HCT116 (cell line): ENCODE results near the gene SLCO4A1. TPM values are rescaled to one million over a fixed set of nuclear protein-coding genes. Genes with fewer than 3 reads are reported as not detected.

Experiments
- ATAC-seq: fragments of 200-7000 bp; cut with Tn5 transposase; 2 replicates; pipeline ENCODE4 v1.9.1; 2020; ENCODE audit warnings: mild to moderate bottlenecking, moderate library complexity
- BruUV-seq: library from RNA; stranded (reverse); fragments of 400-500 nt; replicated peaks from 2 replicates; lab custom pipeline; 2021; lab: Mats Ljungman, UMichigan
- CTCF ChIA-PET: fragments of 300-600 bp; sonication (Branson Sonifier 250); formaldehyde crosslinking; loops from one replicate; lab custom pipeline; 2021; ENCODE audit warnings: antibody characterized with exemption; lab: Charles Lee
- POLR2A ChIA-PET: fragments of 300-600, 350-600 bp; sonication (Branson Sonifier 250); formaldehyde crosslinking; loops from one replicate; lab custom pipeline; 2021; ENCODE audit warnings: antibody characterized with exemption; lab: Charles Lee
- RAD21 ChIA-PET, 2 experiments: fragments of 300-600 bp; sonication (Branson Sonifier 250); formaldehyde crosslinking; loops; one replicate each; lab custom pipeline; 2023; ENCODE audit warnings: low total read pairs in 2 of 2; ENCODE audit not compliant: uncharacterized antibody in 2 of 2, unreplicated experiment in 2 of 2, low non-redundant PET in 1 of 2; lab: Charles Lee
- DNase-seq: peaks from one replicate; pipeline ENCODE4 v3.0.0-alpha.2; 2010; ENCODE audit warnings: low read depth, low spot score
- H2AFZ ChIP-seq: fragments of 200-600 bp; shearing (Covaris generic), sonication (generic); 2 replicates; pipeline ENCODE4 v1.6.1; 2017; ENCODE audit warnings: low read depth, mixed run types, mixed read lengths, antibody characterized with exemption, low read length; ENCODE audit not compliant: poor library complexity, severe bottlenecking
- H3K27ac ChIP-seq: 2 replicates; pipeline ENCODE4 v1.5.1; 2012; ENCODE audit warnings: low read depth, low read length
- H3K27me3 ChIP-seq: fragments of 200-600 bp; sonication (generic); 2 replicates; pipeline ENCODE4 v1.6.1; 2016; ENCODE audit warnings: mixed run types, low read length, mixed read lengths; ENCODE audit not compliant: insufficient read depth
- H3K36me3 ChIP-seq, 2 experiments: fragments of 200-500 bp in 1 of 2; fragments of 200-600 bp in 1 of 2; sonication (Bioruptor generic) in 1 of 2; sonication (generic) in 1 of 2; 2 replicates each; pipeline versions ENCODE4 v1.5.1 to v1.6.1; 2014 to 2016; ENCODE audit warnings: low read length in 2 of 2, inconsistent platforms in 1 of 2, mixed read lengths in 1 of 2, mixed run types in 1 of 2; ENCODE audit not compliant: insufficient read depth in 2 of 2, control insufficient read depth in 1 of 2
- H3K4me1 ChIP-seq, 2 experiments: fragments of 200-600 bp in 1 of 2; sonication (generic) in 1 of 2; 2 replicates each; pipeline versions ENCODE4 v1.5.1 to v1.6.1; 2012 to 2017; ENCODE audit warnings: low read length in 2 of 2, inconsistent platforms in 1 of 2, mild to moderate bottlenecking in 1 of 2, mixed read lengths in 1 of 2, mixed run types in 1 of 2, moderate library complexity in 1 of 2; ENCODE audit not compliant: insufficient read depth in 2 of 2, control insufficient read depth in 1 of 2
- H3K4me2 ChIP-seq: fragments of 200-600 bp; sonication (generic); 2 replicates; pipeline ENCODE4 v1.6.1; 2017; ENCODE audit warnings: mixed run types, low read length, mixed read lengths
- H3K4me3 ChIP-seq, 2 experiments: fragments of 200-600 bp in 1 of 2; sonication (generic) in 1 of 2; replicated peaks in 1 of 2; 2 replicates each; pipeline ENCODE4 v1.5.1; 2011 to 2016; ENCODE audit warnings: low read length in 2 of 2, control low read depth in 1 of 2, low read depth in 1 of 2, mild to moderate bottlenecking in 1 of 2, mixed read lengths in 1 of 2, mixed run types in 1 of 2
- H3K79me2 ChIP-seq: fragments of 200-600 bp; sonication (generic); 2 replicates; pipeline ENCODE4 v1.6.1; 2017; ENCODE audit warnings: mild to moderate bottlenecking, mixed run types, low read length, moderate library complexity, mixed read lengths; ENCODE audit not compliant: insufficient read depth
- H3K9ac ChIP-seq: fragments of 200-600 bp; sonication (generic); 2 replicates; pipeline ENCODE4 v1.6.1; 2016; ENCODE audit warnings: low read length, mixed read lengths
- H3K9me2 ChIP-seq: fragments of 200-600 bp; sonication (generic), shearing (Covaris generic); 2 replicates; pipeline ENCODE4 v1.6.1; 2017; ENCODE audit warnings: mixed run types, mild to moderate bottlenecking, moderate library complexity; ENCODE audit not compliant: insufficient read depth
- H3K9me3 ChIP-seq, 2 experiments: fragments of 200-500 bp in 1 of 2; fragments of 200-600 bp in 1 of 2; sonication (Bioruptor generic) in 1 of 2; sonication (generic) in 1 of 2; 2 replicates each; pipeline ENCODE4 v1.6.1; 2014 to 2017; ENCODE audit warnings: low read length in 2 of 2, mixed read lengths in 2 of 2, inconsistent platforms in 1 of 2, low read depth in 1 of 2, mild to moderate bottlenecking in 1 of 2, mixed run types in 1 of 2, moderate library complexity in 1 of 2; ENCODE audit not compliant: control insufficient read depth in 1 of 2, insufficient read depth in 1 of 2
- H4K20me1 ChIP-seq: fragments of 200-600 bp; sonication (generic), shearing (Covaris generic); 2 replicates; pipeline ENCODE4 v1.6.1; 2017; ENCODE audit warnings: mixed run types, mild to moderate bottlenecking, moderate library complexity; ENCODE audit not compliant: insufficient read depth
- CBX3 ChIP-seq: IDR thresholded peaks from 2 replicates; pipeline ENCODE4 v1.6.1; 2012; ENCODE audit warnings: low read depth
- CEBPB ChIP-seq: IDR thresholded peaks from 2 replicates; pipeline ENCODE4 v1.6.1; 2012; ENCODE audit warnings: low read depth
- EZH2phosphoT487 ChIP-seq: fragments of 200-600 bp; IDR thresholded peaks from 2 replicates; pipeline ENCODE4 v1.6.1; 2018; ENCODE audit warnings: antibody characterized with exemption, borderline replicate concordance
- JUND ChIP-seq: IDR thresholded peaks from 2 replicates; pipeline ENCODE4 v1.6.1; 2012
- MAX ChIP-seq: IDR thresholded peaks from 2 replicates; pipeline ENCODE4 v1.6.1; 2012
- POLR2A ChIP-seq: IDR thresholded peaks from 2 replicates; pipeline ENCODE4 v1.7.0; 2011; ENCODE audit warnings: borderline replicate concordance; ENCODE audit not compliant: insufficient read depth, insufficient read length; ENCODE audit errors: extremely low read depth
- REST ChIP-seq: IDR thresholded peaks from 2 replicates; pipeline ENCODE4 v1.6.1; 2012; ENCODE audit warnings: low read depth
- SIN3A ChIP-seq: IDR thresholded peaks from 2 replicates; pipeline ENCODE4 v1.6.1; 2012; ENCODE audit warnings: low read depth
- SP1 ChIP-seq: IDR thresholded peaks from 2 replicates; pipeline ENCODE4 v1.6.1; 2012; ENCODE audit warnings: low read depth
- TCF7L2 ChIP-seq: IDR thresholded peaks from 2 replicates; pipeline ENCODE4 v1.7.0; 2011; ENCODE audit warnings: borderline replicate concordance, inconsistent platforms; ENCODE audit not compliant: insufficient read depth, insufficient read length; ENCODE audit errors: extremely low read depth
- ZBTB33 ChIP-seq: IDR thresholded peaks from 2 replicates; pipeline ENCODE4 v1.6.1; 2011; ENCODE audit warnings: mild to moderate bottlenecking, low read length, moderate library complexity; ENCODE audit not compliant: insufficient replicate concordance; ENCODE audit errors: extremely low read depth
- ZNF274 ChIP-seq: fragments of 200-500 bp; sonication (Bioruptor generic); IDR thresholded peaks from 2 replicates; pipeline ENCODE4 v1.6.1; 2014; ENCODE audit warnings: mild to moderate bottlenecking, low read depth, low read length, inconsistent platforms
- intact Hi-C: fragments of 100-400 bp; cut with micrococcal nuclease; formaldehyde crosslinking; loops from 2 replicates; pipeline ENCODE4 v1.10.0; 2022
- total RNA-seq: library from RNA; stranded (reverse); gene quantifications from one replicate; pipeline ENCODE4 v1.2.1, GENCODE V29; 2021; ENCODE audit not compliant: unreplicated experiment

The SLCO4A1 gene
- total RNA-seq, 1 experiment from 2014 or later: 107 TPM

GRCh38 chr20:62598761-62599194, 43.5 kb upstream of the SLCO4A1 start:
- Histone ChIP-seq H3K36me3 (no peaks in the 10 kb centered on the region), H3K4me1 (peaks cover 18 to 35% of the 10 kb centered on the region in 2 experiments; a peak in 3 of 4 replicates), H3K9me2 (no peaks in the 10 kb centered on the region), H4K20me1 (no peaks in the 10 kb centered on the region), H2AFZ (no peak overlapping the region), H3K9ac (no peak overlapping the region; the same call in 1 of the 2 replicates), H3K27me3 (no peaks in the 10 kb centered on the region), H3K27ac (no peak overlapping the region; the same call in 1 of the 2 replicates), H3K9me3 (no peaks in the 10 kb centered on the region), H3K4me3 (no peak overlapping the region), H3K4me2 (peak overlapping the region; percentile 46), H3K79me2 (no peaks in the 10 kb centered on the region)
- DNase-seq (peak; percentile 84), ATAC-seq (peak; percentile 95)
- ChIA-PET CTCF (no interaction called here), RAD21 (no interaction called here), POLR2A (interaction anchor here (0.9 kb wide), 1 partner anchor 195 kb away, joined by 3 read pairs; no protein-coding TSS in a partner anchor)
- BruUV-seq: no TSS peak
- intact Hi-C loops: no loop called here
- no peak for TF ChIP-seq POLR2A
- no peak for TF ChIP-seq TCF7L2
- peak; percentile 68 for TF ChIP-seq SP1
- no peak for TF ChIP-seq ZBTB33
- TF ChIP-seq CEBPB: no peak
- TF ChIP-seq JUND: no peak
- TF ChIP-seq EZH2phosphoT487: no peak
- TF ChIP-seq SIN3A: no peak
- TF ChIP-seq ZNF274: no peak
- TF ChIP-seq MAX: peak; percentile 80
- TF ChIP-seq REST: no peak
- TF ChIP-seq CBX3: no peak; the same call in 1 of the 2 replicates
